Islet precursor cell (in vitro differentiated cells): ENCODE results near the gene MOGAT2.

Experiments
- DNase-seq: peaks from one replicate; pipeline ENCODE4 v3.0.0-alpha.2; 2018

Gene MOGAT2

DNA sequence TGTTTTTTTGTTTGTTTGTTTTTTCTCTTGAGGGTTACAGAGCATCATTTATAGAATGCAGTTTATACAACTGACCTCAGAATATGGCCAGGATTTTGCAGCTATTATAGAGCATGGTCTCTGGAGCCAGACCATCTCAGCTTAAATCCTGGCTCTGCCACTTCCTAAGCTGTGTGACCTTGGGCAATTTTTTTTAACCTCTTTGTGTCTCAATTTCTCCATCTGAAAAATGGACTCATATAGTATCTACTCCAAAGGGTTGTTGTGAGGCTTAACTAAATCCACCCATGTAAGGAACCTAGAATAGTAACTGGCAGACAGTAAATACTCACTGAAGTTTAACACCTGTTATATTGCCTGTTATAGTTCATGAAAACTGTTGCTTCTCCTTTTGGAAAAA is 42.6 kb downstream of the MOGAT2 start:
- no peak for DNase-seq

DNA sequence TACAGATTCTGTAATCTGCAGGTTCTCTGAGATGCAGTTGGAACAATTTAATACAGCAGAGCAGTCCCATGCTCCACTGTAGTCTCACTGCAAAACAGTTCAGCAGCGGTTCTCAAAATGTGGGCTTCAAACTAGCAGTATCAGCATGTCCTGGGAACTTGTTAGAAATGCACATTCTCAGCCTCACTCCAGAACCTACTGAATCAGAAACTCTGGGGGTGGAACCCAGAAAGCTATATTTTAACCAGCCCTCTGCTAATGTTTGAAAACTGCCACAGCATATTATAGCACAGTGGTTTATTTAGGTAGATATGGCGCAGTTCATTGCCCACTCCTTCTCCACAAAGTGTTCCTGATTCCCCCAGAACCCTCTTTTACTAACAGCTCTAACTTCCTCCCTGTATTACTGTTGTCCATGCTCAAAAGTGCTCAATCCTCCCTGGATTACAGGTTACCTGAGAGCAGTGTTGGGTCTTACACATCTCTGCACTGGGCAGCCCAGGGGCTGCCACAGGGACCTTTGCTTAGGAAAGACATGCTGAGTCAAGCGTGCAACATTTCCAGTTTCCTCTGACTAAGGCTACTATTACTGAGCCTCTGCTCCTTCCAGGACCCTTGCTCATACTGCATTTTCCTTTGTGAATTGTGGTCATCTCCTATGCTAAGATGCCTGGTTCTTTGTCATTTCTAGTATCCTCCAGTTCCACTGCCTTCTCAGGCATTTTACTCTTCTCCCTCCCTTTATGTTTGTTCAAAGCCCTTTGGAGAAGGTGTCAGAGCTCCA is 43.3 kb downstream of the MOGAT2 start:
- DNase-seq: no peak

DNA sequence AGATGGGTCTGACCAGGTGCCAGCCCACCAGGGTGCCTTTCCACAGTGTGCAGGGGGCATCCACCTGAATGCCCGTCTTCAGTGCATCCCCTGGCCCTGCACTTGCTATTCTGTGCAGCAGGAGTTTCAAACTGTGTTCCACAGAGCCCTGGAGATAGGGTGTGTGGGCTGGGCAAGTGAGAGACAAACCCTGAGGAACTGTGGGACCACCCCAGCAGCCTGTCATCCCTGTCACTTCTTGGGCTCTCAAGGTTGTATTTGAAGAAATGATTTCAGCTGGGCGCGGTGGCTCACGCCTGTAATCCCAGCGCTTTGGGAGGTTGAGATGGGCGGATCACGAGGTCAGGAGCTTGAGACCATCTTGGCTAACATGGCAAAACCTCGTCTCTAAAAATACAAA is 44.5 kb downstream of the MOGAT2 start:
- no peak for DNase-seq

DNA sequence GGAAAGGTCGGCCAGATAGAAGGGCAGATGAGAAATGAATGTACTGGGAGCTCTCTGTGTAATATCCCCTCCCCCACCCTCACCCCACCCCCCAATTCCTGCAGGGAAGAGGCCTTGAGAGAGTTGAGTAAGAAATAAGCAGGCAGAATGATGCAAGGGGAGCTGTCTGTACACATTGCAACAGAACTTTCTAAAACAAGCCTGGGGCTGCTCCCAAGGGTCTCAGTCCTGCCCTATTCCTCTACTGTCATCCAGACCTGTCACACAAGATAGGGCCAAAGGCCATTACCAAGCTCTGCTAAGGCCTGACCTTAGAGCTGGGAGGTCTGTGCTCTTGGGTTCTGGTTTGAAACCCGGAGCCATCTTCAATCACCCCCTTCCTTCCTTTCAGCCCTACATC is 45.2 kb downstream of the MOGAT2 start:
- DNase-seq: no peak

DNA sequence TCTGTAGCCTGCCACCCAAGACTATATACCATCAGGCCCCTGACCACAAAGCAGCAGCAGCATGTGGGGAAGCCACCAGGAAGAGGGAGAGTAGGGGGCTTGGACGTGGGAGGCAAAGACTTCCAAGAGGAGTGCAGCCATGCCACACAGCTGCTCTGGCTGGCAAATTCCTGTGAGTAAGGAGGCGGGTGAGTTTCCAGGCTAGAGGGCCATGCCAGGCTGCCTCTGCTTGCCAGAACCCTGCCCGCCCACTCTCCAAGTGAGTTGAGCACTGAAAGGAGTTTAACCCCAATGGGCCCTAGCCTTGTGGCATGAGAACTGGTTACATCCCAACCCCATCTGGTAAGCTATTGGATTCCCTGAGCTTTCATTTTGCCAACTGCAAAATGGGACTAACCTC is 46.2 kb downstream of the MOGAT2 start:
- DNase-seq: no peak

DNA sequence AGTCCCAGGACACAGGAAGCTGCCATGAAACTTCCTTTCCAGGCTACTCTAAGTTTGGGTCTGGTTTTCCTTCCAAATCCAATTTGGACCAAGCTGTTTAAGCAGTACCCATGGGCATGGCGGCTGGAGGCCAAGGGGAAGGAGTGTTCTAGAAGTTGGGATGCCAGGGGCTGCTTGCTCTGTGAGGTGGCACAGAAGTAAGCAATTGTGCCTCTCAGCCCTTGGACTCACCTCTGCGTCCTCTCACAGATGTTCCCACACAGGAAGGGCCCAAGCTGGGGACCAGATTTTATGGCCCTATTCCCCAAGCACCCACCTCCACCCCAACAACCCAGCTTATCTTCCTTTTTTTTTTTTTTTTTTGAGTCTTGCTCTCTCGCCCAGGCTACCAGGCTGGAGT is 47.5 kb downstream of the MOGAT2 start:
- no peak for DNase-seq

DNA sequence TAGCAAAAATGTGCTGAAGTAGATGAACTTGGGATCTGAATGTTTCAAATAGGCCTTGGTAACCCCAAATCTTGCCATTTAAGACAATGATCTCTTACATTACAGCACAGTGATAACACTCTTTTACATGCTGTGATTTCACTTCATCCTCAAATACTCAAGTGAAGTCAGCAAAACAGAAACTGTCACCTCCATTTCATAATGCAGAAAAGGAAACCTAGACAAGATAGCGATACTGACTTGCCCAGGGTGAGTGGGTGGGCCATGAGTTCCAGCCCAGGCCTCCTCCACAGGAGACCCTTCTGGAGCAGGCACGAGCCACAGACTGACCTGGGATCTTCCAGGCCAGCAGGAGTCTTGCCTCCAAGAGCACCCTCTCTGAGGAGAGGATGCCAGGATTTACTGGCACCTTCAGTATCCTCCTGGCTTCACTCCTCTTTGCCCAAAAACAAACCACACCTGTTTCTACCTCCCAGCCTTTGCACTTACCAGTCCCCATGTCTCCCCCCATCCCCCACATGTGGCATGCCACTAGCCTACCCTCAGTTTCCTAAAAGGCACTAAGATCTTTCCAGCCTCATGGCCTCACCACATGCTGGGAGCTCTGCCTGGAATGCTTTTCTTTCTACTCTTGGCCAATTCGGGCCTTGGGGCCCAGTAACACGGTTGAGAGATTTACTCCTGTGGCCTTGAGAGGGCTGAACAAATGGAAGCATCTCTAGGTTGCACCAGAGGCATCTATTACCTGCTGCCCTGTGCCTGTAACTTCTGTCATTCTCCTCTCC is 49.0 kb downstream of the MOGAT2 start:
- no peak for DNase-seq

DNA sequence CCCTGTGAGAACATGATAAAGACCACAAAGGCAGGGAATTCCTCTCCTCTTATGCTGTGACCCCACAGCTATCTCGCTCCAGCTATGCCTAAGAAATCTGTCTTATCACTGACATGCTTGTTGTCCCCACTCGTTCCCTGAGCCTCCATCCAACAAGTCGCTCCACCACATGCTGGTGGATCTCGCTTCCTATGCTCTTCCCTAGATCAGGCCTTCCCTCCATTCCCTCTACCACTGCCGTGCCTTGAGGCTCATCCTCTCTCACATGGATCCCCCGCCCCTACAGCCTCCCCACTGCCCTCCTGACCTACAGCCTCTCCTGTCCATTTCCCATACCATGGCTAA is 49.6 kb downstream of the MOGAT2 start:
- DNase-seq: no peak

DNA sequence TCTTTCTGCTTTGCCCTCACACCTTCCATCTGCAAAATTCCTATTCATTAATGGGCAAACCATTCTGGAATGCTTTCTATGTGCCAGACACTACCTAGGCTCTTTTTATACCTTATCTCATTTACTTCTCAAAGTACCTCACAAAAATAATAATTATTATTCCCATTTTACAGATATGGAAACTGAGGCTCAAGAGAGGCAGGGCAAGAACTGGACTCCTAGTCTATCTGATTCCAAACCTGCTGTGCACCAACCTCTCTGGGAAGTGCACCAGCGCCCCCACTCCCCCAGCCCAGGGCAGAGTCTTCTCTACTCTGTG is 50.1 kb downstream of the MOGAT2 start:
- DNase-seq: no peak

DNA sequence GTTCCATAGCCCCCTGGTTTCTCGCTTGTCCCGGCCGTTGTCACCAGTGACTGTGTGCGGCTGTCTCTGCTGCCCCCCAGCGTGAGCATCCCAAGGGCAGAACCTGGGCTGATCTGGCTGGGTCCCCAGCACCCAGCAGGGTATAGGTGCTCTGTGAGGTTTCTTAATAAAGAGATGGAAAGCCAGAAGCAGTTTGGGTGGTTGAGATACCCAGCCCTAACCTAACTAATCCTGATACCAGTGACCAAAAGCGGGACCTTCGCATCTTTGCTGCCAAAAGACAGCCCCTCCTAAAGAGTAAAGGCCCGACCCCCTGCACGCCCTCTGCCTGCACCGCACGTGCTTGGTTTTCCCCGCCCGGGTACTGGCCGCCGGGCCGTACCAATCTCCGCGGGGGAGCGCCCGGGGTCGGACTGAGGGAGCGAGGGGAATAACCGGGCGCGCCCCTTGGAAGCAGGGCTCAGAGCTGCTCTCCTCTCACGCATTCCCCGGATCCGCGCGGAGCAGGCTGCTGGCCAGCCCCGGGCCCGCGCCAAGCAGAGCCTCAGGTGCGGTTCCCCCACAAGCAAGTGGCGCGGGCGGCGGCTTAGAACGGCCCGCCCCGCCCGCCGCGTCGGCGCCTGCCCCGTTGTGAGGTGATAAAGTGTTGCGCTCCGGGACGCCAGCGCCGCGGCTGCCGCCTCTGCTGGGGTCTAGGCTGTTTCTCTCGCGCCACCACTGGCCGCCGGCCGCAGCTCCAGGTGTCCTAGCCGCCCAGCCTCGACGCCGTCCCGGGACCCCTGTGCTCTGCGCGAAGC is 50.7 kb downstream of the MOGAT2 start, which contains the start of gene DGAT2:
Gene DGAT2, plus strand, starts transcription at position 667 of the 797 bp plus-strand sequence. CDS start 214 bp downstream, outside the sequence.
- DNase-seq: peak; percentile 82

DNA sequence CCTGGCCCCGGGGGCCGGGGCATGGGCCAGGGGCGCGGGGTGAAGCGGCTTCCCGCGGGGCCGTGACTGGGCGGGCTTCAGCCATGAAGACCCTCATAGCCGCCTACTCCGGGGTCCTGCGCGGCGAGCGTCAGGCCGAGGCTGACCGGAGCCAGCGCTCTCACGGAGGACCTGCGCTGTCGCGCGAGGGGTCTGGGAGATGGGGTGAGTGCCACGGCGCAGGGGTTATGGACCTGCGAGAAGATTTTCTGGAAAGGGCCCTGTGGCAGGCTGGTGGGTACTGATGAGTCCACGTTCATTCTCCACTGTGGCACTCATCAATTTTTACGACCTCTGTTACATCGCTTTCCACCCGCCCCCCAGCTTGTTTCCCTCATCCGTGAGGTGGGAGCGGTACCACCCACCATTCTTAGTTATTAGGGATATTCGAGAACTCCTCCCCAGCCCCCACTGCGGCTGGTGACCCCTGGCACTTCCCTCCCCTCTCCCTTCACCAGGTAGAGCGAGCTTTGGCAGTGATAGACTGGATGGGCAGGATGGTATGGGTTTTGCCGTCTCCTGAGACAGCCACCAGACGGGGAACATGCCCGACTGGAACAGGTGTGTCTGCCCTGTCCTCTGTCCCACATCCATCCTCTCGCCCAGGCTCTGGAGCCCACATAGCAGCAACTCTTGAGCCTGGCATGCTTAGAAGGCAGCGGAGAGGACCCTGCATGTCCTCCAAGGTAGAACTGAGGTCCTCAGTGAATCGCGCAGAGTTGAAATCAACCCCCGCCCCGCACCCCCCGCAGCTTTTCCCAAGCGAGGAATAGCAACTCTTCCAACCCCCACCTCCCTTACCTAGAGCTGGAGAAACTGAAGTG is 51.5 kb downstream of the MOGAT2 start:
- DNase-seq: no peak

DNA sequence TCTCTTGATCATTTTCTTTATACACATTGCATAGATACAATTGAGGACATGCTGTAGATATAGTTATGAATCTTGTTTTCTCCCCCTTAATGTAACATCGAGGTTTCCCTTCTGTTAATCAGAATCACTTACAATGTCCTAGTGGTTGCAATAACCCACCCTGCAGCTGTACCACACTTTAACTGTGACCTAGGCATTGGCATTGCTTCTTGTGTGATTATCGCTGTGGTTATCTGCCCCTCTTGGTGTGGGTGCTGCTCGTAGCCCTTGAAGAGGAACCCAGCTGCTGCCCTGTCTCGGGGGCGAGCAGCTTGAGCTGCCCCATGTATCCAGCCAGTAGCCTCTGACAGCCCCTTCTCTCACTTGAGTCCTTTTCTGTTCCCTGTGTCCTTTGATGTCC is 52.5 kb downstream of the MOGAT2 start:
- no peak for DNase-seq

DNA sequence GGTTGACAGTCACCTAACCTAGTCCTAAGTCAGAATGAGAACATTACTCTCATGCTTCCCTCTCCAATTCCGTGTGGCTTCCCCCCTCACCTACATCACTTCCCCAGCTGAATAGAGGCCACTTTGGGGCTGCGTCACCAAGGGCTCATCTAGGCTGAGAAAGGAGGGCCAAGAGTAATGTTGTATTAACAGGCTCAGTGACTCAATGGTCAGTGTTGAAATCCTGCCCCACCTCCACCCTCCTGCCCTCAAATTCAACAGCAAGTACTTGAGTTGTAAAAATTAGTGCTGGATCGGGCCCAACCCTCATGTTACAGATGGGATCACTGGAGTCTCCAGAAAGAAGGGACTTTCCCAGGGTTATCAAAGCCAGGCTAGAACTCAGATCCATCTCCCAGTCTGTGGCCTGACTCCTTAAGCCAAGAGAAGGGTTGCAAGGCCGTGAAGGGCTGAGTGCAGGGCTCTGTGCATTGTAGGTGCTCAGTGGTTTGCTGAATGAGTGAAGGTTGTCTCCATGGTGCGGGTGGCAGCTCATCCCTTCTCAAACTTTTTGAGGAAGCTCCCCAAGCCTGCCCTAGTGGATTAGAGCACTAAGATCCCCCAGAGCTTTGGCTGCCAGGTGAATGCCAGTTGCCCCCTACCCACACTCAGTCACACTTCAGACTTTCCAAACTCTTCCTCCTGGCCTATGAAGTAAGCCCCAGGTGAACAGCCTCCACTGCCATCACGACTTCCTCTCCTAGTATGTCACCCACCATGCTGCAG is 54.2 kb downstream of the MOGAT2 start:
- DNase-seq: no peak

DNA sequence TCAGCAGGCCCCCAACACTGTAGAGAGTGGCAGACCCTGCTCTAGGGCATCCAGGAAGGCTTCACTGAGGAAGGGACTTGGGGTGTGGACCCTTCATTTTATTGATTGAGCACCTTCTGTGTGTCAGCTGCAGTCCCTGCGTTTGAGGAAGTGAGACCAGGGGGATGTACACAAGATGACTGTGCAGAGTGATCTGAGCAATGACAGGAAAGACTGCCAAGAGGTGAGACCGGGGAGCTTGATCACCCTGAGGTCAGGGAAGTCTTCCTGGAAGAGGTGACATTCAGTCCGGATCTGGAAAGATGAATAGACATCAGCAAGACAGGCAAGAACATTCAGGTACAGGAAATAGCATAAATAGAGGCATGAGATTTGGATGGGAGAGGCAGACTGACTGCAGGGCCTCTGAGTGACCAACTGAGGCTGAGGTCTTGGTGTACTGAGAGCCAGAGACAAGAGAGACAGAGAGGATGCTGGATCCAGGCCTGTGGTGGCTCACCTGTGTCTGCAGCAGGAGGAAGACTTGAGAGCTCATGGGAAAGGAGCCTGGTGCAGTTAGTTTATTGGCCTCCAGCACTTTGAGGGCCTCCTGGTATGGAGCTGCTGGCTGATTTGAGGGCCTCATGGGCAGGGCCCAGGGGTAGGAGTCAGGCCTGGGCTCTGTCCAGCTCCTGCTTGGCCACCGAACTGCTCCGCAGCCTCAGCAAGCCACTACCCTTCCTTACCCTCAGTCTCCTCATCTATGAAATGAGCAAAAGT is 56.1 kb downstream of the MOGAT2 start:
- no peak for DNase-seq

DNA sequence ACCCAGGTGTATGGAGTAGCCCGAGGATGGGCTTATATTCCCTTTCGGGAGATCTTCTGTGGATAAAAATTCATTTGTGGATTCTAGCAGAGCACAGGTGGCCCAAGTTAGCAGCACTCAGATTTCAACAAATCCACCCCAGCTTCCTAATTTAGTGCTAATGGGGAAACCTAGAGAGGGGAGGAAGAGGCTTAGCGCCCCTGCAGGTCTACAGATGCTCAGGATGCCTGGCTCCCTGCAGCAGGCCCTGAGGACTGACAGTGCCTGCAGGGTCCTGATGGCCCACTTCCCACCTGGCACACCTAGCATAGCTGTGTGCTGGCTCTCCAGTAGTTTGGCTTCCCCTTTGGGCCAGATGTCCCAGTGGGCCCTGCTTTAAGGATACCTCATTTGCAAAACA is 57.4 kb downstream of the MOGAT2 start:
- DNase-seq: no peak

DNA sequence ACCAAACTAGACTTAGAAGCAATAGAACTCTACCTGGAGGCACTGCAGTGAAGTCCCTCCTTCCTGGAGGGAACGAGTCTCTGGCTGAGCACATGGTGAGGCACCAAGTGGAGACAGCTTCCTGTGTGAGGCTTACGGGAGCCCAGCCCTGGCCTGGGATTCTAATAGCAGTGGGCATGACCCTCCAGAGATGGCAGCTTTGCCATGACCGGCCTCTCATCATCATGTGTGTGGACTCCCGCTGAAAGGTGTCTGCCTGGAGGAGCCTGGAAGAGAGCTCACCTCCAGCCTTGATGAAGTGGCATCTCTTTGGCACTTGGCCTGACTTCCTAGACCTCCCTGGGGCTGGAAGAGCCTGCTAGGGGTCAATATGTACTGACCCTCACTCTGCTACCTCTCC is 58.9 kb downstream of the MOGAT2 start:
- DNase-seq: no peak

DNA sequence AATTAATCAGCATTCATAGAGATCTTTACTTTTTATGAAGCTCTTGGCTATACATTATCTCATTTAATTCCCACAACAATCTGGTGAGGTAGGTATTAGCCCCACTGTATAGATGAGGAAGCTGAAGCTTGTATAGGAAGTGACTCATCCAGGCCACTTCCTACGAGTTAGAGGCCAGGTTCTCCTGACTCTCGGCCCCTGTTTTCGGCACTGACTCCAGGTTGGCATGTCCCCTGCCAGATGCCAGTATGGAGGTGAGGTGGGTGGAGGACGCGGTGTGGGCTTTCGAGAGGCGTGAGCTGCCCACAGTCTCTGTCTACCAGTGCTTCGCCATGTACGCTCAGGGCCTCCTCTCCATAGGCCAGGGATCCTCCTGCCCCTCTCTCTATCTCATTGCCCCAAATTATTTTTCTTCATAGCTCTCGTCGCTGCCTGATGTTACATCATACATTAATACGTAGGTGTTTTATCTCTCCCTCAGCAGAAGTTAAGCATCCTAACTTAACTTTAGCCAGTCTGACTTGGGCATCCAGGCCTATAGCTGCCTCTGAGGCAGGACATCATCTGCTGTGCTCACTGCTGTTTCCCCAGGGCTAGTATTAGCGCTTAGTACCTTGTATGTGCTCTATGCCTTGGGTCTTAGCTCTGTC is 59.9 kb downstream of the MOGAT2 start:
- DNase-seq: no peak

DNA sequence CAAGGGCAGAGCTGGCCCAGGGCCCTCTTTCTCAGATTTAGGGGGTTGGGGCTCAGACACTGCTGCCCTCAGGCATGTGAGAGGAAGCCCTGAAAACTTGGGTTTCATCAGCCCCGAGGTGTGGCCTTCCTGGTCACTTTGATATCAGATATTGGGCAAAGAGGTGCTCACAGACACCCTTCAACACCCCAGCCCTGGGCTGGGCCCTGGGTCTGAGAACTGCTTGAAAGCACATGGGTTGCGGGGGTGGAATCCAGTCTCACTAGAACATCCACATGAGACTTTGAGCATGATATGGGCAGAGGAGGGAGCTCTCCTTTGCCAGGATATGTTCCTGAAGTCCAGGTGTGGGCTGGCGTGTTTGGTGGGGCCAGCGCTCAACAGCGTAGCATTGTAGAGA is 61.3 kb downstream of the MOGAT2 start:
- DNase-seq: no peak

DNA sequence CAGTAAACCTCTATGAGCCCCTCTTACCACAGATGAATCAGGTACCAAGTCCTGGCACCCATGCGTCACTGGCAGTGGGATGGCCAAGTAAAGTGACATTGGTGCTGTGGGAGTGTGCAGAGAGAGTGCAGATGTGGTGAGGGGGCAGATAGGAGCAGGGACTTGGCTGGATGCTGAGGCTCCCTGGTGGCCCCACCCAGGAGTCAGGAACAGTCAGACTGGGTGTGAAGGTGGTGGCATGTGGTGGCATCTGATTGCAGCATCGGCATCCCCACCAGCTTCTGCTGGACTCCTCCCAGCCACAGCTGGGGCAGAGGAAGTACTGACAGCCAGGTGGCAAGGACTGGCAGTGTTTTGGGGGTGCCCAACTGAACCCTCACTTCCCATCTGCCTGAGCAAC is 62.3 kb downstream of the MOGAT2 start:
- DNase-seq: no peak

DNA sequence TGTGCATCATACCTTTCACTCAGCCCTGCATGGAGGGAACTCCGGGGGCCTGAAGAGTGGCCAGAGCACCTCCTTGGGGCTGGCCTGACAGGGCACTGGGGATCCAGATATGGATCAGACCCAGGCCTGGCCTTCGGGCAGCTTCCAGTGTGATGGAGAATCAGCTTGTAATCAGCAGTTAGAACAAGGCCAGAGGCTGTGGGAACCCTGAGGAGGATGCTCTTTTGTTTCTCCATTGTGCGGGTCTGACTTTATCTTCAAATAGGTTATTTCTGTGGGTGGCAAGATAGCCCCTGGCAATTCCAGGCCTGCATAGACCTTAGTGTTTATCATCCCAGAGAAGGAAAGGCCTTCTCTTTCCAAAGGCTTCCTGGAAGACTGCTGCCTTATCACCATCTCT is 63.2 kb downstream of the MOGAT2 start:
- DNase-seq: no peak

DNA sequence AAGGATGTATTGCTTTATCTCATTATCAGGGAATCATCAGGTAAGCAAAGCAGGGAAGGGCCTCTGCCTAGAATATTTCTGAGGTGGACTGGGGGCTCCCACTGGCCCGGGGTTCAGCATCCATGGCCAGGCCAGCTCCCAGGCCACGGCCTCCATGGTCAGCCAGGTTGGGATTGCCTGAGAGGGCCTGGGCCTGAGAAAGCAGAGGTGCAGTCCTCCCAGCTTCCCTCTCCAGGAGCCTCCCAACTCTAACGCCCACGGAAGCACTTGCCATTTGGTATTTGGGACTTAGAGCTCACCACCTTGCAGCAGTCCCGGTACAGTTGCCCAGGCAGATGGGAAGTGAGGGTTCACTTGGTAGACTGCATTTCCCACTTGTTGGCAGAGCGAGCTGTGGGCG is 63.7 kb downstream of the MOGAT2 start:
- DNase-seq: no peak
